H1 (cell line): ENCODE data around the gene IKZF3. TPM values are rescaled to one million over a fixed set of nuclear protein-coding genes. Genes with fewer than 3 reads are reported as not detected.

Experiments
- CHD2 ChIP-seq: IDR thresholded peaks from 2 replicates; pipeline ENCODE4 v1.6.1; 2012; ENCODE audit warnings: low read length, improper control_type of control experiment
- CHD7 ChIP-seq: fragments of 300-600 bp; sonication (generic); IDR thresholded peaks from 2 replicates; pipeline ENCODE4 v1.7.1; 2012; ENCODE audit warnings: low read length, moderate library complexity, mild to moderate bottlenecking, inconsistent platforms; ENCODE audit not compliant: insufficient replicate concordance
- GTF2F1 ChIP-seq: IDR thresholded peaks from 2 replicates; pipeline ENCODE4 v1.6.1; 2012; ENCODE audit warnings: low read depth, low read length, improper control_type of control experiment, borderline replicate concordance
- SP1 ChIP-seq: IDR thresholded peaks from 2 replicates; pipeline ENCODE4 v1.6.1; 2011; ENCODE audit warnings: low read depth, low read length
- SRF ChIP-seq: IDR thresholded peaks from 2 replicates; pipeline ENCODE4 v1.6.1; 2011; ENCODE audit warnings: mild to moderate bottlenecking, low read depth, low read length, moderate library complexity
- USF2 ChIP-seq: IDR thresholded peaks from 2 replicates; pipeline ENCODE4 v1.6.1; 2011; ENCODE audit warnings: low read length, improper control_type of control experiment
- polyA plus RNA-seq, 7 experiments: library from polyadenylated mRNA; depleted of rRNA in 3 of 7; stranded (reverse) in 5 of 7; unstranded in 2 of 7; fragments of >200 nt in 5 of 7; fragments of 200-250 nt in 2 of 7; gene quantifications; 1 replicate in 5 of 7; 2 replicates in 1 of 7; 4 replicates in 1 of 7; pipeline versions ENCODE4 v1.2.1 to v1.2.3, GENCODE V29; 2011 to 2013; ENCODE audit warnings: missing spikeins in 2 of 7, mixed read lengths in 2 of 7
- total RNA-seq: library from RNA; stranded (reverse); fragmentation: NEBNext Ultra II Directional; extraction: Animal tissue kit (Norgen Biotek cat#: 25700); gene quantifications from 2 replicates; pipeline ENCODE4 v1.2.1, GENCODE V29; 2021

Gene IKZF3
- total and polyA plus RNA-seq, 2 of the 8 experiments (the other 6 are each of a cell fraction or from before 2014, with no cell fraction given), result 0.23 to 0.56 TPM

GRCh38 chr17:39732586-39732985 is 131.5 kb downstream of the IKZF3 start (continued):
- TF ChIP-seq USF2, result no peak
- no peak for TF ChIP-seq GTF2F1
- TF ChIP-seq SRF, result no peak
- TF ChIP-seq CHD2, result no peak
- no peak for TF ChIP-seq CHD7
- TF ChIP-seq SP1, result no peak
